Skin of body (tissue), 2 donors: ENCODE data around the gene HOXD1. TPM values are rescaled to one million over a fixed set of nuclear protein-coding genes. Genes with fewer than 3 reads are reported as not detected.

Source experiments
- DNase-seq: peaks from one replicate; lab custom pipeline; 2025; lab: John Stamatoyannopoulos, UW
- total RNA-seq: library from RNA; depleted of rRNA; stranded (reverse); fragments of >200 nt; gene quantifications from one replicate; pipeline ENCODE4 v1.2.3, GENCODE V29; 2014

The HOXD1 gene
- total RNA-seq, 1 donor from 2014 or later: 0.30 TPM

DNA sequence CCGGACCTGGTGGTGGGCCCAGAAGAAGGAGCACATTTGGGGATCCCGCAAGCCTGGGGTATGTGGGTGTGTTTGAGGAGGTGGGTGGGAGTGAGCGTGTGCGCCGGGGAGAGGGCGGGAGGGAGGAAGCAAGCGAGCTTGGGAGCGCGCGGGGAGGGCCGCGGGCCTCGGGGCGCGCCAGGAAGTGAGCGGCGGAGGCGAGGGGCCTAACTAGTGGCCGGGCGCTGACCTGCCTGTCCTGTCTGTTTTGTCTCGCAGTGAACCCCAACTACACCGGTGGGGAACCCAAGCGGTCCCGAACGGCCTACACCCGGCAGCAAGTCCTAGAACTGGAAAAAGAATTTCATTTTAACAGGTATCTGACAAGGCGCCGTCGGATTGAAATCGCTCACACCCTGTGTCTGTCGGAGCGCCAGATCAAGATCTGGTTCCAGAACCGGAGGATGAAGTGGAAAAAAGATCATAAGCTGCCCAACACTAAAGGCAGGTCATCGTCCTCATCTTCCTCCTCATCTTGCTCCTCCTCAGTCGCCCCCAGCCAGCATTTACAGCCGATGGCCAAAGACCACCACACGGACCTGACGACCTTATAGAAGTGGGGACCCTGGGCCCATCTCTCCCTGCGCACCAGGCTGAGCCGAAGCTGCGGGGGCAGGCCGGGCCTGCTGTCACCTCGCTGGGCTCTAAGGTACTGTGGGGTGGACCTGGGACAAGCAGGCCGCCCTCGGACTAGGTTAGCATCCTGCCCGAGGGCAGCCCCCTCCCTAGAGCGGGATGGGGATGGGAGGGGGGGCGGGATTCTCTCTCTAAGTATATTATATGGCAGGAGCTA lies 35.9 kb upstream of the HOXD1 start:
- no peak for DNase-seq

DNA sequence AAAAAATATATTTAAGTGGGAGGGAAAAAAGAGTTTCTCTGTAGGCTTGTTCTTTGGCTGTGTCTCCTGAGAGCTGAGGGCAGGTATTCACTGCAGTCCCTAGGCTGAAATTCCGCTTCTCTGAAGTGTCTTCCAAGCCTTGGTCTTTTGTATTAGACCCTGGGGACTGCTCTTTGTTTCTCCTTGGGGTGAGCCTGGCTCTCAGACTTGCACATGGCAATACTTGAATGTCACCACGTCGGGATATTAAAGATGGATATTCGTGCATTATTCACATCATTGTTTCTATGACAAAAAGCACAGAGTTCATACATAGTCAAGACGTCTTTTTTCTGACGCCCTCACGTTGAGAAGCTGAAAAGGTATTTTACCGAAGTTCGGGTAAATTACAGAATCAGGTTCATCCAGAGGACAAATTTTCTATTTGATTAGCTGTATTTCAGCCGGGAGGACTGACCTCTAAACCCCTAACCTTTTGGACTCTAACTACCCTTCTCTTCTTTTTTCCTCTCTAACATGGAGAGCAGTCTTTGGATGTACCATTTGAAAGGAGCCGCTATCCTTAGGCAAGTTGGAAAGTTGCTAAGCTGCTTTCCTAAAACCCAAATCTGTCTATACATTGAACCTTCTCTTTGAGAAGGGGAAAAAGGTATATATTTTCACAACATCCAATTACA lies 33.8 kb upstream of the HOXD1 start:
- no peak for DNase-seq

GRCh38 chr2:176155356-176156044 lies 33.0 kb upstream of the HOXD1 start:
- DNase-seq: no peak

- no peak for DNase-seq
Measured at GRCh38 chr2:176156301-176156806, 32.1 kb upstream of the HOXD1 start.

GRCh38 chr2:176156807-176157498 lies 31.5 kb upstream of the HOXD1 start, which contains the start of gene HOXD3:
Gene HOXD3 (plus strand): TSS chr2:176157307. CDS start chr2:176169115, 11,808 bp downstream.
- DNase-seq: peak; percentile 68

DNA sequence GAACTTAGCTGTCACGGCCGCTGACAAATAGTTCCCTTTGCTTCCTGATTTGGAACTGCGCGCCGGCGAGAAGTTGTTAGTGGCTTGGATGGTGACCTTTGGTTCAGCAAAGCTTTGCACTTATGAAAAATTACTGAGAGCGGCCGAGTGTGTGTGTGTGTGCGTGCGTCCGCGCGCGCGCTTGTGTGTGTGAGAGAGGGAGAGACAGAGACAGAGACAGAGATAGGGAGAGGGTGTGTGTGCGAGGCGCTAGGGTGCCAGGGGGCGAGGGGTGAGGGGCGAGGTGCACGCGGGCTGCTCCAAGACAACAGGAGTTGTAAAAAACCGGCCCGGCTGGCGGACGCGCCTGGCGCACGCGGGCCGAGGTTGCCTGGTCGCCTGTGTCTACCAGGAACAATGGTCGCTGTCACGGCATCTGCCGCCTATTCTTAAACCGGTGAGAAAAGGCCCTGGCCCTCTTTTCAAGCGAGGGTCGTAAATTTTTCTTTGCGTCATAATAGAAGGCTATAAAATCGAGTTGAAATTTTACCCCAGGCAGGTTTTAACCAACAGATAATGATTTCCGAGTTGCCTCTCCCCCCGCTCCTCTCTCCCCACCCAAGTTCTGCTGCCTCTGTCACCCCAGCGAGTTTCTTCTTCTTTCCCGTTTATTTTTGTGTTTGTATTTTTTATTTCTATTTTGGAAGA lies 30.8 kb upstream of the HOXD1 start:
- no peak for DNase-seq

DNA sequence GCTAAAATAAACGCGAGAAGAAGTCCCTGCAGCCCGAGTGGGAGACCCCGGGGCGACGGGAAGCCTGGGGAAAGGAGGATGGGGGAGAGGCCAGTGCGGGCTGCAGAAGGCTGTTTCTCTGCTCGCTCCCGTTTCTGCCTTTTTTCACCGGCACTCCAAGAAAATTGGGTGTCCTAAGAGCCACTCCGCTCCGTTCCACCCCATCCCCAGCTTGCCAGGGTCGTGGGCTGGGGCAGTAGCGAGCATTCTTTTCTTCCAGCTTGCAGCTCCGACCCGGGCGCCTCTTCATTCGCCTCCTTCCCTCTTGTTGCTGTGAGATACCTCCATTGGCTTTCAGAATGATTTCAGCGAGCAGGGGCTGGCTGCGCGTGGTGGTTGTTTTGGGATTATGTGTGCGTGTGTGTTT lies 30.3 kb upstream of the HOXD1 start:
- no peak for DNase-seq

DNA sequence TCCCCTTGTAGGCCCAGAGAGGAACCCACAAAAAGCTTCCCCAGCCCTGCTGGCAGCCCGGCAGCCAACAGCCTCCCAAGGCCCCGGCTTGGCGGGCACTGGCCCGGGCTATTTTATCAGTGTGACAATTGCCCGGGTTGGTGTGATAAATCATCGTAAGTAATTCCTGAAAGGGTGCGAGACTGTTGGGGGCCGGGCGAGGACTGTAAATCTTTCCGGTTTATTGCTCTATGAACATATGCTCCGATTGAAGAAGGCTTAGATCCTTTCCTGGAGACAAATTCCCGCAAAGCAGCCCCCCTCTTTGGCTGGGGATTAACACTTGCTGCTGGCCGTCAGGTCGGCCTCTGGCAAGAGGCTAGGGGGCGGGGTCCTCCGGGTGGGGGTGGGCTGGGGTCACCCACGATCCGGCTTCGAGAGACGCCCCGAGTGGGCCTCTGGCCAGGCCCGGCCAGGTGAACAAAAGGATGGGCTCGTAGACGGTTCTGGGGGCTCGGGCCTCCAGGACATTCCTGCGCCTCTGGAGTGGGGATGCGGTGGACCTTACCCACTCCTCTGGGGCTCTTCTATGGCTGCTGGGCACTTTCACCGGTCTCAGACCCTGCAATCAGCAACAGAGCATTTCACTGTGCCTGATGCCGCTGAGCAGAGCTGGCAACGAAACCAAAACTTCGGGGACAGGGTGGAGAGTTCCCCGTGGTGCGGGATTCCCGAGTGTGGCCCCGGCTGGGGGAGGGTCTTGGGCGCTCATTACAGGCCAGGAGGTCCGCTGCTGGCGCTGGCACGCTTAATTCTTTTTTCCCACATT lies 29.4 kb upstream of the HOXD1 start:
- no peak for DNase-seq

DNA sequence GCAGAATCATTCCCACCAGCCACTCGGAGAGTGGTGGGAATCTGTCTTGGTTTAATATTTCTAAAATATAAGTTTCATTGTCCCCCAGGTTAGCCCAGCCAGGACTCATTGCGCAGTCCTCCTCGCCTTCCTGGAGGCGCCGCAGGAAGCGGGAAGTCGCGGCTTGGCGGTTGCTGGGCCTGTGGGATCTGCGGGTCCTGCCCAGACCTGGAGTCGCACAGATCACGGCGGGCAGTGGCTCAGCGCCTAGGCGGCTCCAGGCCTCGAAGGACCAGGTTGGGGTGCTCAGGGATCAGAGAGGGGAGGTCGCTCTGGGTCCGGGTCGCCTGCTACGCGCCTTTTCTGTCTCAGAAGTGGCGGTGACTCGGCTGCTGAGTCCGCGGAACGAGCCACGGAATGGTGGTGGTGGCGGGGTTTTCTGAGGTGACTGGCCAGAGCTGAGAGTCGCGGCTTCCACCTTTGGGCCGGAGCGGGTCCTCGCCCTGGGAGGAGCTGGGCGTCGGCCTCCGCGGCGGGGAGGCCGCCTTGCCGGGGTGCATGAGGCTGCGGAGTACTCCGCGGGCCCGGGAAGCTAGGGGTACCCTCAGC lies 28.7 kb upstream of the HOXD1 start:
- no peak for DNase-seq

- DNase-seq: no peak
Measured at GRCh38 chr2:176160251-176160985, 28.1 kb upstream of the HOXD1 start.

DNA sequence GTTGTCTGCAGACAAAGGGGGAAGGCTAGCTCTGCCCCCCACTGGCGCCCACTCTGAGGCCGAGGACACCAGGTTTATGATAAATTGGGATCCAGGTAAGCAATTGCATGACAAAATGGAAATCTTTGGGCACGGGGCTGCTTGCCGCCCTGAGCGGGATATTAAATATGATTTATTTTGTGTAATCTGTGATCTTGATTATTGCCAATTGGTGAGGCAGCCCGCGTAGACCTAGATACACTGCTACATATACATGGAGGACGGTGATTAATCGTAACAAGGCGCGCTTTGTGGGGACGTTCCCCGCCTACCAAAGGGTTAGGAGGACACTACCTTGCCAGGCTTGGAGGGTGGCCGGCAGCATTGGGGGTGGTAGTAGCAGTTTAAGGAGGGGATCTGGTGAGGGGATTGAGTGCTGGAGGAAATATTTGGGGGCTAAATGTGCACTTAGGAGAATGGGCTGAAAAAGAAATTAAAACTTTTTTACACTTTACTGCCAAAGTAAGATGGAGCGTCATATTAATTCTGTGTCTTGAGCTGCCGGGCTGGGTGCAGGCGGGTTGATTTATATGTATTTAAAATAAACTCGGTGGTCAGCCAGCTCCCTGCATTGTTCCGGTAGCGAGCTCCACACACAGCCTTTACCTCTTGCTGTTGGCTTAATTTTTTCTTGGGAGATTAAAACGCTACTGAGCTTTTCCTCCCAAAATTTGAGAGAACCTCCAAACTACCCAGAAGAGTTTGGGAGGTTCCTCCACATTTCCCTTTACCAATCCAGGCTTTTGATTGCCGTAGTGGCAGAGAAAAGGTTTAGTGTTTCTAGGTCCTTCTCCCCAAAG lies 27.3 kb upstream of the HOXD1 start:
- no peak for DNase-seq

DNA sequence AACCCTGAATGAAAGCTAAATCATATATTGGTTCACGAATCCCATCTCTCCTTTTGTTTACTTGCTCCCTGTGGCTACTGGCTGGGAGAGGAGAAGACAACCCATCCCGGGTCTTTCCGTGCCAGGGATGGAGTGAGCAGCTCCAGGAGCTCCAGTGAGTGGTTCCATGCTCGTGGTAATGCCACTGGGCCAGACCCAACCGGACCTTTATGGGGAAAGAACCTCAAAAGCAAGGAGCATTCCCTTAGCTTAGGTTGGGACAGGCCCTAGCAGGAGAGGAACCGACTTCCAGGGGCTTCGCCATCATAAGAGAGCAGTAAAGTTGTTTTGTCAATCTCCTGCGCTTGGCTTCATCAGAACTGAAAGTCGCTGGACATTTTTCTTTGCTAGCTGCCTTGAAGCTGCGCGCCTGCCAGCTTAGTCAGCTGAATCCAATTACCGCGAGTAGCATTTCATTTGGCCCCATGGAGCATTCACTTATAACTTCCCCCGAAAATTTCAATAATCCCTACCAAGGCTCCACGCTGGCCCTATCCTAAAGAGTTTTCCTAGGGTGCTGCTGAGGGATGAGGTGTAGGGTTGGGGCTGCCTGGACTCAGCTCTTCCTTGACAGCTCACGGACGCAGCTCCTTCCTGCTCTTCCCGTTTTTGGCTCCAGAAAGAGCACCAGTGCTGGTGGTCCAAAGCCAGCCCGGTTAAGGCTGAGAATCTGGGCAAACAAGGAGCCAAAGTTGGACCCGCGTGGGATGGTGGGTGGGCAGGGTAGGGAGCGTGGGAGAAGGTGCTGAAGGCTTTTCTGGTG lies 26.4 kb upstream of the HOXD1 start:
- DNase-seq: peak; percentile 78

DNA sequence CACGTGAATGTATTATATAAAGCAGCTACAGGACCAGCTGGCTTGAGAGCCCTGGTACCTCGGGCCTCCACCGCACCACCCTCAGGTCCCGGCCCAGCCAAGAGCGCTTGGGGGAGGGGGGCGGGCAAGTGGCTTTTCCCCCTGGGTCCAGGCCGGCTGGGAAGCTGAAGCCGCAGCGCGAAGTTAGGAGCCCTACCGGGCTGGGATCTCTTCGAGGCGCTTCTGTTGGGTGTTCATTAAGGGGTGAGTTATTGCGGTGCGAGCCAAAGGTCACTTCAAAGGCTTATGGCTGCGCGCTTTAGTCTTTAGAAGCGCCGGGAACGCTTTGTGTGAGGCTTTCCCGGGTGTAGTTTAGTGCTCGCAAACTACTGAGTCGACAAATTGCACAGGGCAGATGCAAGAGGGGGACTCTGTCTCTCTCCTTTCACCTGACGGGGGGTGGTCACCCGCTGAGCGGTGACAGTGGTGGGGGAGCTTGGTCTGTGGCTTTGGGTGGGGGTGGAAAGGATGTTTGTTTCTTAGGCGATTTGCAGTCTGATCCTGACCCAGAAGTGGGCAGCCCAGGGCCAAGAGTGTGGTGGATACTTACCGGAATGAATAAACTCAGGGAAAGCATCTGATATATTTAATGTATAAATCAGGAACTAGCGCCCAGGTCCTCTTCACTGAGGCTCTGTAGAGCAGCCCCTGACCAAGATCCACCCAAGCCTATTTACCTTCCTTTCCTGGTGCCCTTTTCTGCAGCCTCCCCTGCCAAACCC lies 25.4 kb upstream of the HOXD1 start:
- no peak for DNase-seq

GRCh38 chr2:176163672-176164056 lies 24.8 kb upstream of the HOXD1 start:
- DNase-seq: no peak

- no peak for DNase-seq
Measured at GRCh38 chr2:176164201-176164600, 24.3 kb upstream of the HOXD1 start.

DNA sequence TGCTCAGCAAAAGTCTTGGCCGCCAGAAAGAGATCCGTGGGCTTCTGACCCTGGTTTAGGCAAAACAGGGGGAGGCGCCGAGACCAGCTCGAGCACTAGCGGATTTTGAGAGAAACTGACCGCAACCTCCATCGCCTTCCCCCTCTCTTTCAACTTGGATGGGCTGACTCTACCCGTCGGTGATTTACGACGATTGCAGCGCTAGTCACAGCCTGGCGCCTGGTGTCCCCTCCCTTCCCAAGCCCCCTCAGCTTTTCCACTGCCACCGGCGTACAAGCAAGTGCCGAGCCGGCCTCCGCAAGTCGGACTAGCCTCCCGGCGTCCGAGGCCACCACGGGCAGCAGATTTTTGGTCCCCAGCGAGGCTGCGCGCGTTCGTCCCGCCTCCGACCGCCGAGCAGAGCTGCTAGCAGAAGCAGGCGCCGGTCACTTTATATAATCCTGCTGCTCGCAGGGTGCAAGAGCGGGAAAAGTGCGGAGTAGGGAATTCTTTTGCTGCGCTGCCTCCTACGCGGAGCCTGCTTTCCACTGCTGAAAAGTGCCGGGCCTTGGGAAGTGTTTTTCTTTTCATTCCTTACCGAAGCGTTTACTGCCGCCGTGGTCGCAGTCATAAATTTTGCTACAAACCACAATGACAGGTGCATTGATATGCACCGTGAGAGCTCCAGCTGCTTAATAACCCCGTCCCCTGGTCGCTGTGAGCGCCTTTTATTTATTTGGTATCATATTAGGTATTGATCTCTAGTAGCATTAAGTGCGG lies 23.7 kb upstream of the HOXD1 start:
- no peak for DNase-seq
